BJ (cell line): ENCODE measurements around the gene VPREB1. TPM values are rescaled to one million over a fixed set of nuclear protein-coding genes. Genes with fewer than 3 reads are reported as not detected.
"Not testable (repeated sequence)": the region's sequence is repeated elsewhere in the genome, so short reads cannot be mapped to it uniquely, and the experiment has no call there.

Experiments
- CTCF ChIA-PET: fragments of 350-600 bp; formaldehyde crosslinking; extraction: SDS; loops from one replicate; lab custom pipeline; 2021; ENCODE audit warnings: antibody characterized with exemption, inconsistent platforms; lab: Yijun Ruan, JAX
- POLR2A ChIA-PET: fragments of 300-600 bp; sonication (Branson Sonifier 250); formaldehyde crosslinking; extraction: SDS; loops from one replicate; lab custom pipeline; 2021; ENCODE audit warnings: antibody characterized with exemption; lab: Charles Lee
- DNase-seq: peaks from one replicate; pipeline ENCODE4 v3.0.0-alpha.2; 2011; ENCODE audit warnings: low read depth
- H3K27me3 ChIP-seq: 2 replicates; pipeline ENCODE4 v1.6.0; 2011; ENCODE audit warnings: low read length; ENCODE audit not compliant: control insufficient read depth, insufficient read depth
- H3K36me3 ChIP-seq: 2 replicates; pipeline ENCODE4 v1.5.1; 2011; ENCODE audit warnings: low read length; ENCODE audit not compliant: control insufficient read depth, insufficient read depth
- H3K4me3 ChIP-seq: 2 replicates; pipeline ENCODE4 v1.5.1; 2011; ENCODE audit warnings: low read depth, mild to moderate bottlenecking, control low read depth, low read length
- CTCF ChIP-seq: IDR thresholded peaks from 2 replicates; pipeline ENCODE4 v1.5.1; 2011; ENCODE audit warnings: low read depth, mild to moderate bottlenecking, control low read depth, inconsistent platforms, low read length, moderate library complexity; ENCODE audit not compliant: insufficient read depth
- polyA plus RNA-seq: library from polyadenylated mRNA; depleted of rRNA; stranded (reverse); fragments of >200 nt; gene quantifications from 2 replicates; pipeline ENCODE4 v1.2.3, GENCODE V29; 2011

The VPREB1 gene
- polyA plus RNA-seq, 1 experiment, result not detected

GRCh38 chr22:22208652-22209051 lies 35.9 kb upstream of the VPREB1 start:
- ChIA-PET POLR2A (no interaction called here), CTCF (interaction anchor here (0.7 to 2.4 kb wide), 6 partner anchors 8 to 135 kb away, joined by 3 to 11 read pairs (median 6); no protein-coding TSS in a partner anchor)
- 0 out of 2 replicates have a peak, but pooled peaks cover 2% of the 10 kb centered on the region for H3K27me3 ChIP-seq
- H3K36me3 ChIP-seq, result no peaks in the 10 kb centered on the region
- TF ChIP-seq CTCF, result no peak
- H3K4me3 ChIP-seq, result no peak overlapping the region
- no peak for DNase-seq

DNA sequence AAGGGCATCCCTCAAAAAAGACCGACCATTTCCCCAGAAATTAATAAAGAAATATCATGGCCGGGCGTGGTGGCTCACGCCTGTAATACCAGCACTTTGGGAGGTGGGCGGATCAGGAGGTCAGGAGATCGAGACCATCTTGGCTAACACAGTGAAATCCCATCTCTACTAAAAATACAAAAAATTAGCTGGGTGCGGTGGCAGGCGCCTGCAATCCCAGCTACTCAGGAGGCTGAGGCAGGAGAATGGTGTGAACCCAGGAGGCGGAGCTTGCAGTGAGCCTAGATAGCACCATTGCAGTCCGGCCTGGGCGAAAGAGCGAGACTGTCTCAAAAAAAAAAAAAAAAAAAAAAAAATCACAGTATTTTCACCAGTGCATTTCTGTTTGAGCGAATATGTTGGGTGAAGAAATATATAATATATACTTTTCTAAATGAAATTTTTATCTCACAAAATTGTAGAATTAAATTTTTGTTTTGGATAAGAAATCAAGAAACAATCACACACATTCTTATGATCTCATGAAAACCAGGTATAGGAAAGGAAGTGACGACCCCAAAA lies 35.4 kb upstream of the VPREB1 start:
- DNase-seq, H3K4me3 ChIP-seq, POLR2A ChIA-PET, H3K27me3 ChIP-seq, H3K36me3 ChIP-seq: not testable (repeated sequence)
- CTCF ChIA-PET, result interaction anchor here (1.8 to 2.1 kb wide), 3 partner anchors 8 to 134 kb away, joined by 5 to 9 read pairs (median 5); no protein-coding TSS in a partner anchor

DNA sequence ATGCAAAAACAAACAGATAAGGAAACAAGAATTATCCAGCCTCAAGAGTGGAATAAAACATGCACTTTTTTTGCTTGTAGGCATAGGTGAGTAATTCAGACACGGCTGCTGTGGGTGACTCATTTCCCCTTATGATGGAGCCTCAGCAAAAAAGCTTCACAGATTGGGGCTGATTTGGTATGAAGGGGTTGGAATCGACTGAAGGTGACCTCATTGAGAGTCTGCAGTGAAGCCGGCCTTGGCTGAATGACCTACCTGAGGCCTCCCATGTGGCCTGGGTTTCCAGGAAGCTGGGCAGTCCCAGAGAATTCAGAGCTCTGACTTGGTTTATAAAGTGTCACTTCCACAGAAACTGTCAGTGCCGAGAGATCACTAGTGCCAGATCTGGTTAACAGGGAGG lies 34.2 kb upstream of the VPREB1 start:
- Histone ChIP-seq H3K27me3 (0 out of 2 replicates have a peak, but pooled peaks cover 2% of the 10 kb centered on the region), H3K36me3 (no peaks in the 10 kb centered on the region), H3K4me3 (no peak overlapping the region)
- CTCF ChIA-PET, result interaction anchor here (0.6 to 2.0 kb wide), 7 partner anchors 9 to 254 kb away, joined by 3 to 5 read pairs (median 4); no protein-coding TSS in a partner anchor
- POLR2A ChIA-PET, result no interaction called here
- no peak for TF ChIP-seq CTCF
- DNase-seq, result peak; percentile 3

DNA sequence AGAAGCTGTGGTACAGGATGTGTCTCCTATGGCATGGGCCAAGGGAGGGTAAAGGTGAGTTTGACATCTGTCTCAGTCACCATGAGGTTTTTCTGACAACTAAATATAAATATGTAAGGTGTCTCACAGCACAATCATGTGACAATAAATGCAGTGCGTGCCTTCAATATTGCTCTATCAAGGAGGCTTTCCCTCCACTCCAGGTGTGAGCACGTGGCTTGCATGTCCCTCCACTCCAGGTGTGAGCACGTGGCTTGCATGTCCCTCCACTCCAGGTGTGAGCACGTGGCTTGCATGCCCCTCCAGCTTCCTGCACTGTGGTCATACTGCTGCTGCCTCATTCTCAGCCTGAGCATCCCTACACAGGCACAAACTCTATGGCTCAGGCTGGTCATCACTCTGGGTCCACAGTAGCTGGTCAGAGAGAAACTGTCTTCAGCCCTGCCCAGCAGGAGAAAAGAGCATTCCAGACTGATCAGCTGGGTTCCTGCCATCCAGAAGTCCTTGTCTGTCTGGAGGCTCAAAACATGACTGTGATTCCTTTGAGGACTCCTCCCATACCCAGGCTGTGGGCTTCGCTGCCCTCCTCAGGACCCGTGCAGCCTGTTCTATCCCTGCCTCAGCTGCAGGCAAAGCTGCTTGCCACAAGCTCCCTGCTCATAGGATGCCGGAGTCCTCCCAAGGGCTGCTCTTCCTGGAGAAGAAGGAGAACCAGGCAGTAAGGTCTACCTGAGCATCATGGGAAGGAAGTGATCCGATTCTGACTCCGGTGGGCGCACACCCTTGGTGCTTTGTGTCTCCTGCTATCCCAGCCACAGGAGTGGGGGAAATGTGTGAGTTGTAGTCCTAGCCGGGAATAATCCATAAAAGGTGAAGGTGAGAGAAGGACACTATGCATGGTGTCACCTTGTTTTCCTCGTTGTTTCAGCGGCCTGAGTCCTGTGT lies 33.4 kb upstream of the VPREB1 start:
- Histone ChIP-seq H3K36me3 (no peaks in the 10 kb centered on the region), H3K4me3 (no peak overlapping the region), H3K27me3 (0 out of 2 replicates have a peak, but pooled peaks cover 2% of the 10 kb centered on the region)
- no peak for DNase-seq
- ChIA-PET CTCF (interaction anchor here (0.7 to 2.0 kb wide), 6 partner anchors 10 to 220 kb away, joined by 3 to 5 read pairs (median 4); no protein-coding TSS in a partner anchor), POLR2A (no interaction called here)
- no peak for TF ChIP-seq CTCF

- Histone ChIP-seq H3K4me3 (no peak overlapping the region), H3K36me3 (no peaks in the 10 kb centered on the region), H3K27me3 (no peaks in the 10 kb centered on the region)
- ChIA-PET POLR2A (no interaction called here), CTCF (interaction anchor here (1.0 to 1.5 kb wide), 2 partner anchors 12 to 218 kb away, joined by 3 to 5 read pairs; no protein-coding TSS in a partner anchor)
- no peak for TF ChIP-seq CTCF
- no peak for DNase-seq
These were observed 31.4 kb upstream of the VPREB1 start for GRCh38 chr22:22213231-22213630.
